ENCODE data around the gene MAGED1. TPM values are rescaled to one million over a fixed set of nuclear protein-coding genes. Genes with fewer than 3 reads are reported as not detected.
"Not testable (repeated sequence)": the region's sequence is repeated elsewhere in the genome, so short reads cannot be mapped to it uniquely, and the experiment has no call there.

MAGED1 gene
- total RNA-seq, 1 donor from 2014 or later, result 35.5 TPM

DNA sequence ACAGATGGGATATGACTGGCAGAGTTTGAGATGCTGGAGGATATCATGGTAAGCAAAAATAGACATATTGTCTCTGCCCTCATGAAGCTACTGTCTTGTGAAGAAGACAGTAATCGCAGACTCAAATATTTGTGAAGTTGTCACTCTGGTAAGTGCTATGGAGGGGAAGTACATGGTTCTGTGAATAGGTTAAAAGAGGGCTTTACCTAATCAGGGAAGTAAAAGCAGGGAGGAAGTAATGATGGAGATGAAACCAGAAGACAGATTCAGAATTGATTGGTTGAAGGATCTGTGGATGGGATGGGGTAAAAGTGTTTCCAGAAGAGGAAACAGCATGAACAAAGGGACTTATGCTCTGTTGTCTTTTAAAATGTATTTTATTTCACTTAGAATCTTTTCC is 19.3 kb upstream of the MAGED1 start:
- peaks cover 3% of the 10 kb centered on the region for H3K9me3 Mint-ChIP-seq
- H3K36me3 Mint-ChIP-seq (ENCODE audit: low read depth), result peaks cover 2% of the 10 kb centered on the region
- DNase-seq, result no peak
- H3K4me3 Mint-ChIP-seq, result no peak overlapping the region
- H3K27me3 Mint-ChIP-seq, result no peaks in the 10 kb centered on the region
- intact Hi-C loops (cut with micrococcal nuclease), result no loop called here
- H3K4me1 Mint-ChIP-seq, result no peaks in the 10 kb centered on the region
- no peak overlapping the region for H3K27ac Mint-ChIP-seq

DNA sequence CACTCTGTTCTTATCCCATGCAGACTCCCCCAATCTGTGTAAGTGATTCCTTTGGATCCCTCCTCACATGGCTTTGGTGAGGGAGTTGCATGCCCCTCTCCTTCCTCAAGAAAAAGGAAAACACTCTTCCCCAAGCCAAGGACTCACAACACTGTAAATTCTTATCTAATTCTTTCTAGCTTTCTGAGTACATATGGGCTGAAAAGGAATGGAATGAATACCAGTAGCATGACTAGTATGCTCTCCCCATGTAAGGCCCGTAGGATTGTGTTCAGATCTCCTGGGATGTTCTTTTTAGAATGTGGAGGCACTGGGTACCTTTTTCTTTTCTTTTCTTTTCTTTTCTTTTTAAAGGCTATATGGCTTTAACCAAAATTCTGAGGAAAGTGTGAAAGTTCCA is 17.0 kb upstream of the MAGED1 start:
- H3K4me3 Mint-ChIP-seq, result no peak overlapping the region
- H3K27me3 Mint-ChIP-seq, result no peaks in the 10 kb centered on the region
- intact Hi-C loops (cut with micrococcal nuclease), result no loop called here
- H3K36me3 Mint-ChIP-seq (ENCODE audit: low read depth), result no peaks in the 10 kb centered on the region
- peaks cover 3% of the 10 kb centered on the region for H3K9me3 Mint-ChIP-seq
- no peak for DNase-seq
- H3K4me1 Mint-ChIP-seq, result no peaks in the 10 kb centered on the region
- H3K27ac Mint-ChIP-seq, result no peak overlapping the region

DNA sequence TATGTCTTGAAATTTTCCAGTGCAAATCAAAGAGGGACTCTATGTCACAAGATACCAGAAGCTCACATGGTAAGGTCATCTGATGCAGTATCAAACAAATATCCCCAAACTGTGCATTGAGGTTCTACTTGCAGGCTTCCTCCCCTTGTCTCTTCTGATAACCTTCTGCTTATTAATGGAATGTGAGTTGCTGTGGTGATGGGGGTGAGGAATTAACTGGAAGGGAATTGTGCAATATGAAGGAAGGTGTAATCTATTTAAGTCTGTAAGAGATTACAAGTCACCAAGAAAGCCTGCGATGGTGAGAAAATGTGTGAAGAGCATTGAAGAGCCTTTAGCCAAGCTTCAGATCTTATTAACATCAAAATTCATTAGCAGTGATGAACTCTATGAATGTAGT is 15.4 kb upstream of the MAGED1 start:
- intact Hi-C loops (cut with micrococcal nuclease), result no loop called here
- no peak overlapping the region for H3K4me3 Mint-ChIP-seq
- H3K9me3 Mint-ChIP-seq, result peaks cover 3% of the 10 kb centered on the region
- peaks cover 2% of the 10 kb centered on the region for H3K36me3 Mint-ChIP-seq (ENCODE audit: low read depth)
- H3K4me1 Mint-ChIP-seq, result no peaks in the 10 kb centered on the region
- H3K27ac Mint-ChIP-seq, result no peak overlapping the region
- H3K27me3 Mint-ChIP-seq, result no peaks in the 10 kb centered on the region
- DNase-seq, result no peak

DNA sequence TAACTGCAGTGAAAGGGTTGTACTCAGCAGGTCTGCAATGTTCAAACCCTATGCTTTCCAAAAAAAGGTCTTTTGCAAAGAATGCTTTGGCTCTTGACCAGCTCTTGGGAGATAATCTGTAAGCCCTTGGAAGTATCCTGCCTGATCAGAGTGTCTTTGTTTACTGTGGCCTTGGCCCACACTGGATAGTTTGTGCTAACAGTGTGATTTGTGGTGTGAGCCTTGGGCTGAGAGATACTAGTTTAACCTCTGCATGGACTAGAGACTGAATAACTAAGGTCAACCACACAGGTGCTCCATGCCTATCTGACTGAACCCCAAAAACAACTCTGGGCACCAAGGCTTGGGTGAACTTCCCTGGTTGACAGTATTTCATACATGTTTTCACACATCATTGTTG is 3.6 kb upstream of the MAGED1 start:
- intact Hi-C loops (cut with micrococcal nuclease), result no loop called here
- Mint-ChIP-seq H3K4me1 (peaks cover 18% of the 10 kb centered on the region), H3K4me3 (no peak overlapping the region), H3K27ac (no peak overlapping the region), H3K27me3 (no peaks in the 10 kb centered on the region), H3K36me3 (ENCODE audit: low read depth) (no peaks in the 10 kb centered on the region), H3K9me3 (no peaks in the 10 kb centered on the region)
- DNase-seq, result no peak

DNA sequence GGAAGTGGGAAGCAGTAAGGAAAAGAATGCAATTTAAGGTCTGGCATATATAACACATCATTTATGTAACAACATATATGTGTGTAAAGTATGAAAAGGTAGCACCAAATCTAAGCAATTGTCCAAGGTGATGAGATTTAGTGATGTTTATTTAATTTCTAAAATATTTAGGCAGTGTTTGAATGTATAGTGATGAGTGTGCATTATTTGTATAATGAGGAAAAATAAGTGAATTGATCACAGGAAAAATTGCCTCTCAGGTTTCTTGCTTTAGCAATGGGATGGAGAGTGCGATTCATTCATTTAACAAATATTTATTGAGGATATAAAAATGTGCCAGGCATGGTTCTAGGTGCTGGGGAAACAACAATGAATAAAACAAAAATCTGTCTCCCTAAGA is 2.2 kb upstream of the MAGED1 start:
- Mint-ChIP-seq H3K9me3 (no peaks in the 10 kb centered on the region), H3K4me3 (no peak overlapping the region), H3K36me3 (ENCODE audit: low read depth) (no peaks in the 10 kb centered on the region), H3K4me1 (peaks cover 18% of the 10 kb centered on the region), H3K27me3 (no peaks in the 10 kb centered on the region), H3K27ac (peak overlapping the region; percentile 68)
- no peak for DNase-seq
- intact Hi-C loops (cut with micrococcal nuclease), result no loop called here

DNA sequence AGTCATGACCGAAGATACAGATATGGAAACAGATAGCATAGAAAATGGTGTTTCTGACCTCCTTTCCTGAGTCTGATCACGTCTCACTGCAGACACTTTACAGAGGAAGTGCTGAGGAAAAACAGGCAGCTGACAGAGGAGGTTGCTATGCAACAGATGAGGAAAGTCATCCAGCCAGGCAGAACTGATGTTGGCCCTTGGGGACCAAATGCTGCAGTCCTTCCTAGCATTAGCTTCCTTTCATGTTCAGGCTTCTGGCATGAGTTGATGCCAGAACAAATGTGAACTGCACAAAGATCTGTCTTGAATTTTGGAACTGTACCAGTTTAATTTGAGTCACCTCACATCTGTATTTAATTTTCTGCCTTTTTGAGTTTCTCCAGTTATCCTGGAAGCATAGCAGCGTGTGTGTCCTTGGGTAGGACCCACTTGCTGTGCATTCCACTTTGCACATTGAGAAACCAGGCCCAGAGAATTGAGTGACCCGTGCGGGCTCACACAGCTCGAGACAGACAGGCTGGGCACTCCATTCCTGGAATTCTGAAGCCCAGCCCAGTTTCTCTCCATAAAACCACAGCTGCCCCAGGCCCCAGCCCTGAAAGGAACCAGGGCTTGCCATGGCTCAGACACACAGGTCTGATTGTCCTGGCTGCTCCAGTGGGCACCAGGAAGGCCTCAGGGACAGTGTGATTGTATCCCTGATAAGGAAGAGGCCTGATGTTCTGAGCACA is 1.4 kb upstream of the MAGED1 start:
- H3K27me3 Mint-ChIP-seq, result no peaks in the 10 kb centered on the region
- no peaks in the 10 kb centered on the region for H3K9me3 Mint-ChIP-seq
- DNase-seq, result no peak
- H3K36me3 Mint-ChIP-seq (ENCODE audit: low read depth), result no peaks in the 10 kb centered on the region
- intact Hi-C loops (cut with micrococcal nuclease), result no loop called here
- H3K27ac Mint-ChIP-seq, result peak overlapping the region; percentile 93
- peak overlapping the region; percentile 23 for H3K4me3 Mint-ChIP-seq
- H3K4me1 Mint-ChIP-seq, result peaks cover 18% of the 10 kb centered on the region

DNA sequence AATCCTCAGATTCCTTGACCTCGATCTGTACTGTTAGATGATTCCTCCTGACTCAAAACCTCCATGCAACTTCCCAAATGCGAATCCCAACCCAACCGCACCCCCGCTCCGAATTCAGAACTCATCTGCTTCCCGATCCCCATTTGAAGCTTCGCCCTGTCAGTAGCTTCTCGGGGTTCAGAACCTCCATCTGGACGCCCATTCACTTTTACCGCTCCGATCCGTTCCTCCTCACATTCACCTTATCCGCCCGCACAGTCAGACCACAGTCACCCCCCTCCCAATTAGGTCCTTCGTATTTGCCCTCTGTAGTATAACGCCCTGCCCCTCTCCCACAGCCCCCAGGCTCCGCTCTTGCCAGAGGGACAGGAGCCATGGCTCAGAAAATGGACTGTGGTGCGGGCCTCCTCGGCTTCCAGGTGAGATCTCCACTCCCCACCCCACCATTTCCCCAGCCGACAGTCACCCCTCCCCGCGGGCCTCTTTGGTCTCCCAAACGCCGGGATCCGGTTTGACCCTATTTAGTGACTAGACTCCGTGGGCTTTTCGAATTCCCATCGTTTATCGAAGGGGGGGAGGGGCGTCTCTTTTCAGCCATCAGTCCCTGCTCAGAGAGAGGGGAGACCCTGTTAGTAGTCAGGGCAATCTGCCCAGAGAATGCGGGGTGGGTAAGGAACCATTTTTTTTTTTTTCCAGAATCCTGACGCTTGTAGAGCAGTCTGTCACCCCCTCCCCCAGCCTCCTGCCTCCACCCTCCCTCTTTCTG is 691 bp downstream of the MAGED1 start:
- H3K27ac Mint-ChIP-seq, result peak overlapping the region; percentile 93
- no peaks in the 10 kb centered on the region for H3K27me3 Mint-ChIP-seq
- no peaks in the 10 kb centered on the region for H3K9me3 Mint-ChIP-seq
- H3K36me3 Mint-ChIP-seq (ENCODE audit: low read depth), result peaks cover 10% of the 10 kb centered on the region
- DNase-seq, result peak; percentile 70
- H3K4me1 Mint-ChIP-seq, result peaks cover 18% of the 10 kb centered on the region
- intact Hi-C loops (cut with micrococcal nuclease), result loop anchor here (1.0 kb wide), 1 partner anchor 367 kb away; no protein-coding TSS in a partner anchor
- peak overlapping the region; percentile 96 for H3K4me3 Mint-ChIP-seq

DNA sequence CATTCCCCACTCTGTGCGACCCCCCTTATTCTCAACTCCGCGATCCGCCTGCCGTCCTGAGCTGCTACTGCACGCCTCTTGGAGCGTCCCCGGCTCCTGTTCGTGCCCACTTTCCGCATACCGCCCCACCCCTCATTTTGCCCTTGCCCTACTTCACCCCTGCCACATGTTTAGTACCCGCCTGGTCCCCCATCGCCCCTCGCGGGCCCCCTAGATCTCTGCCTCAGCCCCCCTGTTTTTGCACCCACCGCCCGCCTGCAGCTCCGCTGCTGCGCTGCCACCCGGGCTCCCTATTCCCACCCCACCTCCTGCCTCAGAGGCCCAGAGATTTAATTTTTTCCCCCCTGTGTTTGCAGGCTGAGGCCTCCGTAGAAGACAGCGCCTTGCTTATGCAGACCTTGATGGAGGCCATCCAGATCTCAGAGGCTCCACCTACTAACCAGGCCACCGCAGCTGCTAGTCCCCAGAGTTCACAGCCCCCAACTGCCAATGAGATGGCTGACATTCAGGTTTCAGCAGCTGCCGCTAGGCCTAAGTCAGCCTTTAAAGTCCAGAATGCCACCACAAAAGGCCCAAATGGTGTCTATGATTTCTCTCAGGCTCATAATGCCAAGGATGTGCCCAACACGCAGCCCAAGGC is 1.4 kb downstream of the MAGED1 start:
- Mint-ChIP-seq H3K27me3 (no peaks in the 10 kb centered on the region), H3K4me3 (peak overlapping the region; percentile 96), H3K9me3 (no peaks in the 10 kb centered on the region), H3K4me1 (peaks cover 18% of the 10 kb centered on the region), H3K36me3 (ENCODE audit: low read depth) (peaks cover 10% of the 10 kb centered on the region), H3K27ac (peak overlapping the region; percentile 53)
- intact Hi-C loops (cut with micrococcal nuclease), result no loop called here
- no peak for DNase-seq

DNA sequence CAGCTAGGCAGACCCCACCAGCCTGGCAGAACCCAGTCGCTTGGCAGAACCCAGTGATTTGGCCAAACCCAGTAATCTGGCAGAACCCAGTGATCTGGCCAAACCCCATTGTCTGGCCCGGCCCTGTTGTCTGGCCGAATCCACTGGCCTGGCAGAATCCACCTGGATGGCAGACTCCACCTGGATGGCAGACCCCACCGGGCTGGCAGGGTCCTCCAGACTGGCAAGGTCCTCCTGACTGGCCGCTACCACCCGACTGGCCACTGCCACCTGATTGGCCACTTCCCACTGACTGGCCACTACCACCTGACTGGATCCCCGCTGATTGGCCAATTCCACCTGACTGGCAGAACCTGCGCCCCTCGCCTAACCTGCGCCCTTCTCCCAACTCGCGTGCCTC is 3.2 kb downstream of the MAGED1 start:
- no peaks in the 10 kb centered on the region for H3K9me3 Mint-ChIP-seq
- H3K27me3 Mint-ChIP-seq, result no peaks in the 10 kb centered on the region
- intact Hi-C loops (cut with micrococcal nuclease), result no loop called here
- H3K27ac Mint-ChIP-seq, result peak overlapping the region; percentile 37
- H3K4me1 Mint-ChIP-seq, result peaks cover 18% of the 10 kb centered on the region
- H3K4me3 Mint-ChIP-seq, result no peak overlapping the region
- H3K36me3 Mint-ChIP-seq (ENCODE audit: low read depth), result peaks cover 17% of the 10 kb centered on the region
- no peak for DNase-seq

DNA sequence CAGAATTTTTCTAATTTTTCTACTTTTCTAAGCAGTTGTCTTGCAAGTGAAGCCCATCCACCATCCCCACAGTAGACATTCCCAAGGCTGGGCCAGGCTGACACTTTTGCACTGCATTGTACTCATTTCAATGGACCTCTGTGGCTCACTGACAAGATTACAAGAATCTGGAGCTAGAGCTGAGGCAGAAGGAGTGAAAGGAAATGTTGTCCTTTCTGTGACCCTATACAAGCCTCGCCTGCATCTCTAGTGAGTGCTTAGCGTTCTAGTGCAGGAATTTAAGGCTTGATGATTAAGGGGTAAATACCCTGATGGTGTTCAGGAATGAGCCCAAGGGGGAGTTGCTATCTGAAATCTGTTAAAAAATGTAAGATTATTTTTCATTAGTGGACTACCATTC is 6.3 kb downstream of the MAGED1 start:
- Mint-ChIP-seq H3K27me3 (no peaks in the 10 kb centered on the region), H3K4me1 (peaks cover 12% of the 10 kb centered on the region), H3K4me3 (no peak overlapping the region), H3K36me3 (ENCODE audit: low read depth) (peaks cover 25% of the 10 kb centered on the region), H3K9me3 (no peaks in the 10 kb centered on the region), H3K27ac (no peak overlapping the region)
- DNase-seq, result no peak
- intact Hi-C loops (cut with micrococcal nuclease), result no loop called here

DNA sequence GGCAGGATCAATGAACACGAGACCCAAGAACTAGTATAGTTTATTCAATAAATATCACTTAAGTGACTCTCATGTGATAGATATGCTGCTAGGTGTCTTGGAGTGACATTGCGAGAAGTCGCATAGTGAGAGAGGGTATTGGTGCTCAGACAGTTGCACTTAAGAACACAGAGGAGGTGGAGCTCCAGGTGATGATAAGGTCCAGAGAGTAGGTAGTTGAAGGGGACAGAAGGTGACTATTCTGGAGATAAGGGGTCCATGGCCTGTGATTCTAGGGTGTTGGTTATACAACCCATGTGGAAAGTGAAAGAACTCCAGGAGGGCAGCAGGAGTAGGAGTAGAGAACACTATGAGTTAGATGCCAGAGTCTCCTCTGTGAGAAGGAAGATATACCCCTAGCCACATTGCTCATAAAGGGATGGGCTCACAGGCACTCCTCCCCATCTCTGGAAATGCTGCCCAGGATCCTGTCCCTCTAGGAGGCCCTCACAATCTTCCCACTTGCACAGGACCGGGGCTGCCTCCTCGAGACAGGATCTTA is 9.2 kb downstream of the MAGED1 start:
- H3K36me3 Mint-ChIP-seq (ENCODE audit: low read depth), result peaks cover 20% of the 10 kb centered on the region
- no peaks in the 10 kb centered on the region for H3K9me3 Mint-ChIP-seq
- peaks cover 12% of the 10 kb centered on the region for H3K4me1 Mint-ChIP-seq
- H3K4me3 Mint-ChIP-seq, result no peak overlapping the region
- intact Hi-C loops (cut with micrococcal nuclease), result no loop called here
- peak overlapping the region; percentile 28 for H3K27ac Mint-ChIP-seq
- H3K27me3 Mint-ChIP-seq, result peaks cover 1% of the 10 kb centered on the region
- DNase-seq, result no peak

DNA sequence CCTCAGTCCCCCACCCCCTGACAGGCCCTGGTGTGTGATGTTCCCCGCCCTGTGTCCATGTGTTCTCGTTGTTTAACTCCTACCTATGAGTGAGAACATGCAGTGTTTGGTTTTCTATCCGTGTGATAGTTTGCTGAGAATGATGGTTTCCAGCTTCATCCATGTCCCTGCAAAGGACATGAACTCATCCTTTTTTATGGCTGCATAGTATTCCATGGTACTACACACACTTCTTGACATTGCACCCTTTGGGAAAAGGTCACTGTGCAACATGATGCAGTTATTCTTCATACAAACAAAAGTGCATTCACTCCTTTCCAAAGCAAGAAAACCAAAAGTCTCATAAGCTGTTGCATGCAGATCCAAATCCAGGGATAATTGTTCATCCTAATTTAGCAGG is 11.7 kb downstream of the MAGED1 start:
- H3K4me3 Mint-ChIP-seq; intact Hi-C loops (cut with micrococcal nuclease); H3K27ac Mint-ChIP-seq; DNase-seq; H3K27me3 Mint-ChIP-seq; H3K9me3 Mint-ChIP-seq: not testable (repeated sequence)
- peaks cover 12% of the 10 kb centered on the region for H3K4me1 Mint-ChIP-seq
- peaks cover 15% of the 10 kb centered on the region for H3K36me3 Mint-ChIP-seq (ENCODE audit: low read depth)

DNA sequence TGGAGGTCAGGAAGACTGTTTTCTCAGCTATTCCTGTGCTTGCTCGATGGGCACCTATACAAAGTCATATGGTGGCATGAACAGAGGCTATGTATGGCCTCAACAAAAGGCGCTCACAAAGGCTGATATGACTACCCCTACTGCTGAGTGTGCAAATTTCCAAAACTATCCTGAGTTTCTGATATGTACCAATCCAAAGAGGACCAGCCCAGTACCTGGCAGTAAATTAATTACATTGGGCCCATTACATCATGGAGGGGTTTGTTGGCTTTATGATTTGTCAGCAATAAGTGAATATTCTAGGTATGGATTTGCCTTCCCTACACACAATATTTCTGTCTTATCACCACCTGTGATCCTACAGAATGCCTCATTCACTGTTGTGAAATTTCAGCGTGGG is 12.3 kb downstream of the MAGED1 start:
- Mint-ChIP-seq H3K27ac (no peak overlapping the region), H3K36me3 (ENCODE audit: low read depth) (peaks cover 15% of the 10 kb centered on the region), H3K4me3 (no peak overlapping the region), H3K27me3 (peaks cover 3% of the 10 kb centered on the region), H3K9me3 (no peaks in the 10 kb centered on the region), H3K4me1 (peaks cover 12% of the 10 kb centered on the region)
- no peak for DNase-seq
- intact Hi-C loops (cut with micrococcal nuclease), result no loop called here

DNA sequence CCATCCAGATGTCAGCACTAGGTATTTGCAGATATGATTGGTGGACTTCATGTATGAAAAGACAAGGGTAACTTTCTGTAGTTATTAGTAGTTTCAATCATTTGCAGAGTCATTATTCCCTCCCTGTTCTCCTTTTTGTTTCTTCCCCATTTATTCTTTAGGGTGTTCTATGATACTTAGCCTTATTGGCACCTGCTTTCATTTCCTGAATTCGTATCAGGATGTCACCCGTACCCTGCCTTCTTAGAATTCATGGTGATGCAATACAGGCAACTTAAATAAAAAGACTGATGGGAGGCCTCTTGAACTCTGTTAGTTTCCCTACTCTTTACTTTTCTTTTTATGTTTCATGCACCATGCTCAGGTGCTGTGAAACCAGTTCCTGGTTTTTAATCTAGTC is 24.2 kb downstream of the MAGED1 start:
- no peak overlapping the region for H3K27ac Mint-ChIP-seq
- H3K27me3 Mint-ChIP-seq, result peaks cover 3% of the 10 kb centered on the region
- DNase-seq, result no peak
- intact Hi-C loops (cut with micrococcal nuclease), result no loop called here
- H3K36me3 Mint-ChIP-seq (ENCODE audit: low read depth), result no peaks in the 10 kb centered on the region
- no peak overlapping the region for H3K4me3 Mint-ChIP-seq
- peaks cover 5% of the 10 kb centered on the region for H3K9me3 Mint-ChIP-seq
- H3K4me1 Mint-ChIP-seq, result peaks cover 2% of the 10 kb centered on the region
